Measurements from ENCODE around the gene ZNF616. TPM values are rescaled to one million over a fixed set of nuclear protein-coding genes. Genes with fewer than 3 reads are reported as not detected.

The ZNF616 gene
- total and polyA plus RNA-seq, 2 of the 8 experiments (the other 6 are each of a cell fraction or from before 2014, with no cell fraction given), result 5.7 to 40.5 TPM

- TF ChIP-seq, protein P1, sequence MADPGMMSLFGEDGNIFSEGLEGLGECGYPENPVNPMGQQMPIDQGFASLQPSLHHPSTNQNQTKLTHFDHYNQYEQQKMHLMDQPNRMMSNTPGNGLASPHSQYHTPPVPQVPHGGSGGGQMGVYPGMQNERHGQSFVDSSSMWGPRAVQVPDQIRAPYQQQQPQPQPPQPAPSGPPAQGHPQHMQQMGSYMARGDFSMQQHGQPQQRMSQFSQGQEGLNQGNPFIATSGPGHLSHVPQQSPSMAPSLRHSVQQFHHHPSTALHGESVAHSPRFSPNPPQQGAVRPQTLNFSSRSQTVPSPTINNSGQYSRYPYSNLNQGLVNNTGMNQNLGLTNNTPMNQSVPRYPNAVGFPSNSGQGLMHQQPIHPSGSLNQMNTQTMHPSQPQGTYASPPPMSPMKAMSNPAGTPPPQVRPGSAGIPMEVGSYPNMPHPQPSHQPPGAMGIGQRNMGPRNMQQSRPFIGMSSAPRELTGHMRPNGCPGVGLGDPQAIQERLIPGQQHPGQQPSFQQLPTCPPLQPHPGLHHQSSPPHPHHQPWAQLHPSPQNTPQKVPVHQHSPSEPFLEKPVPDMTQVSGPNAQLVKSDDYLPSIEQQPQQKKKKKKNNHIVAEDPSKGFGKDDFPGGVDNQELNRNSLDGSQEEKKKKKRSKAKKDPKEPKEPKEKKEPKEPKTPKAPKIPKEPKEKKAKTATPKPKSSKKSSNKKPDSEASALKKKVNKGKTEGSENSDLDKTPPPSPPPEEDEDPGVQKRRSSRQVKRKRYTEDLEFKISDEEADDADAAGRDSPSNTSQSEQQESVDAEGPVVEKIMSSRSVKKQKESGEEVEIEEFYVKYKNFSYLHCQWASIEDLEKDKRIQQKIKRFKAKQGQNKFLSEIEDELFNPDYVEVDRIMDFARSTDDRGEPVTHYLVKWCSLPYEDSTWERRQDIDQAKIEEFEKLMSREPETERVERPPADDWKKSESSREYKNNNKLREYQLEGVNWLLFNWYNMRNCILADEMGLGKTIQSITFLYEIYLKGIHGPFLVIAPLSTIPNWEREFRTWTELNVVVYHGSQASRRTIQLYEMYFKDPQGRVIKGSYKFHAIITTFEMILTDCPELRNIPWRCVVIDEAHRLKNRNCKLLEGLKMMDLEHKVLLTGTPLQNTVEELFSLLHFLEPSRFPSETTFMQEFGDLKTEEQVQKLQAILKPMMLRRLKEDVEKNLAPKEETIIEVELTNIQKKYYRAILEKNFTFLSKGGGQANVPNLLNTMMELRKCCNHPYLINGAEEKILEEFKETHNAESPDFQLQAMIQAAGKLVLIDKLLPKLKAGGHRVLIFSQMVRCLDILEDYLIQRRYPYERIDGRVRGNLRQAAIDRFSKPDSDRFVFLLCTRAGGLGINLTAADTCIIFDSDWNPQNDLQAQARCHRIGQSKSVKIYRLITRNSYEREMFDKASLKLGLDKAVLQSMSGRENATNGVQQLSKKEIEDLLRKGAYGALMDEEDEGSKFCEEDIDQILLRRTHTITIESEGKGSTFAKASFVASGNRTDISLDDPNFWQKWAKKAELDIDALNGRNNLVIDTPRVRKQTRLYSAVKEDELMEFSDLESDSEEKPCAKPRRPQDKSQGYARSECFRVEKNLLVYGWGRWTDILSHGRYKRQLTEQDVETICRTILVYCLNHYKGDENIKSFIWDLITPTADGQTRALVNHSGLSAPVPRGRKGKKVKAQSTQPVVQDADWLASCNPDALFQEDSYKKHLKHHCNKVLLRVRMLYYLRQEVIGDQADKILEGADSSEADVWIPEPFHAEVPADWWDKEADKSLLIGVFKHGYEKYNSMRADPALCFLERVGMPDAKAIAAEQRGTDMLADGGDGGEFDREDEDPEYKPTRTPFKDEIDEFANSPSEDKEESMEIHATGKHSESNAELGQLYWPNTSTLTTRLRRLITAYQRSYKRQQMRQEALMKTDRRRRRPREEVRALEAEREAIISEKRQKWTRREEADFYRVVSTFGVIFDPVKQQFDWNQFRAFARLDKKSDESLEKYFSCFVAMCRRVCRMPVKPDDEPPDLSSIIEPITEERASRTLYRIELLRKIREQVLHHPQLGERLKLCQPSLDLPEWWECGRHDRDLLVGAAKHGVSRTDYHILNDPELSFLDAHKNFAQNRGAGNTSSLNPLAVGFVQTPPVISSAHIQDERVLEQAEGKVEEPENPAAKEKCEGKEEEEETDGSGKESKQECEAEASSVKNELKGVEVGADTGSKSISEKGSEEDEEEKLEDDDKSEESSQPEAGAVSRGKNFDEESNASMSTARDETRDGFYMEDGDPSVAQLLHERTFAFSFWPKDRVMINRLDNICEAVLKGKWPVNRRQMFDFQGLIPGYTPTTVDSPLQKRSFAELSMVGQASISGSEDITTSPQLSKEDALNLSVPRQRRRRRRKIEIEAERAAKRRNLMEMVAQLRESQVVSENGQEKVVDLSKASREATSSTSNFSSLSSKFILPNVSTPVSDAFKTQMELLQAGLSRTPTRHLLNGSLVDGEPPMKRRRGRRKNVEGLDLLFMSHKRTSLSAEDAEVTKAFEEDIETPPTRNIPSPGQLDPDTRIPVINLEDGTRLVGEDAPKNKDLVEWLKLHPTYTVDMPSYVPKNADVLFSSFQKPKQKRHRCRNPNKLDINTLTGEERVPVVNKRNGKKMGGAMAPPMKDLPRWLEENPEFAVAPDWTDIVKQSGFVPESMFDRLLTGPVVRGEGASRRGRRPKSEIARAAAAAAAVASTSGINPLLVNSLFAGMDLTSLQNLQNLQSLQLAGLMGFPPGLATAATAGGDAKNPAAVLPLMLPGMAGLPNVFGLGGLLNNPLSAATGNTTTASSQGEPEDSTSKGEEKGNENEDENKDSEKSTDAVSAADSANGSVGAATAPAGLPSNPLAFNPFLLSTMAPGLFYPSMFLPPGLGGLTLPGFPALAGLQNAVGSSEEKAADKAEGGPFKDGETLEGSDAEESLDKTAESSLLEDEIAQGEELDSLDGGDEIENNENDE (IDR thresholded peaks at IDR 0.05; ENCODE audit: insufficient replicate concordance, low read length), result no peak
- TF ChIP-seq GABPA (IDR thresholded peaks at IDR 0.05; ENCODE audit: borderline replicate concordance, insufficient read depth, low read length) (no peak), SIX5 (IDR thresholded peaks at IDR 0.05; ENCODE audit: low read depth, low read length) (no peak), JUN (IDR thresholded peaks at IDR 0.05; ENCODE audit: low read depth, low read length) (no peak), TEAD4 (IDR thresholded peaks at IDR 0.05; ENCODE audit: low read depth, low read length) (no peak), ATF3 (IDR thresholded peaks at IDR 0.05; ENCODE audit: insufficient read depth, low read depth, low read length) (no peak), GTF2F1 (IDR thresholded peaks at IDR 0.05; ENCODE audit: borderline replicate concordance, low read depth, low read length) (no peak; the same call in 1 of the 2 replicates), RFX5 (IDR thresholded peaks at IDR 0.05; ENCODE audit: borderline replicate concordance, low read depth, low read length) (no peak)
- TF ChIP-seq, protein P2, sequence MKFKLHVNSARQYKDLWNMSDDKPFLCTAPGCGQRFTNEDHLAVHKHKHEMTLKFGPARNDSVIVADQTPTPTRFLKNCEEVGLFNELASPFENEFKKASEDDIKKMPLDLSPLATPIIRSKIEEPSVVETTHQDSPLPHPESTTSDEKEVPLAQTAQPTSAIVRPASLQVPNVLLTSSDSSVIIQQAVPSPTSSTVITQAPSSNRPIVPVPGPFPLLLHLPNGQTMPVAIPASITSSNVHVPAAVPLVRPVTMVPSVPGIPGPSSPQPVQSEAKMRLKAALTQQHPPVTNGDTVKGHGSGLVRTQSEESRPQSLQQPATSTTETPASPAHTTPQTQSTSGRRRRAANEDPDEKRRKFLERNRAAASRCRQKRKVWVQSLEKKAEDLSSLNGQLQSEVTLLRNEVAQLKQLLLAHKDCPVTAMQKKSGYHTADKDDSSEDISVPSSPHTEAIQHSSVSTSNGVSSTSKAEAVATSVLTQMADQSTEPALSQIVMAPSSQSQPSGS (IDR thresholded peaks at IDR 0.05; ENCODE audit: low read length), result no peak
Measured at GRCh38 chr19:52114691-52115090, 25.0 kb downstream of the ZNF616 start (continued).

Data from H1 (cell line).